KMS-11 (cell line): ENCODE data around the gene CCDC107.

ENCODE experiments used
- H2AFZ ChIP-seq: fragments of 200-600 bp; sonication (generic); 2 replicates; pipeline ENCODE4 v1.6.1; 2016; ENCODE audit warnings: antibody characterized with exemption, mixed run types, low read depth
- H3K27ac ChIP-seq: fragments of 200-600 bp; sonication (generic); 2 replicates; pipeline ENCODE4 v1.6.1; 2016; ENCODE audit warnings: mild to moderate bottlenecking, mixed run types
- H3K27me3 ChIP-seq: fragments of 200-600 bp; sonication (generic); 2 replicates; pipeline ENCODE4 v1.6.1; 2017; ENCODE audit warnings: mild to moderate bottlenecking, low read depth, mixed run types, moderate library complexity; ENCODE audit not compliant: insufficient read depth
- H3K36me3 ChIP-seq: fragments of 200-600 bp; sonication (generic); 2 replicates; pipeline ENCODE4 v1.6.1; 2017; ENCODE audit warnings: mild to moderate bottlenecking, mixed run types; ENCODE audit not compliant: insufficient read depth
- H3K4me1 ChIP-seq: fragments of 200-600 bp; sonication (generic); 2 replicates; pipeline ENCODE4 v1.6.1; 2016; ENCODE audit warnings: mild to moderate bottlenecking, low read depth, mixed run types; ENCODE audit not compliant: poor library complexity, severe bottlenecking
- H3K4me2 ChIP-seq: fragments of 200-600 bp; sonication (generic); 2 replicates; pipeline ENCODE4 v1.7.0; 2016; ENCODE audit warnings: mild to moderate bottlenecking, mixed run types
- H3K4me3 ChIP-seq: fragments of 200-600 bp; sonication (generic); IDR thresholded peaks from 2 replicates; pipeline ENCODE4 v1.6.1; 2017; ENCODE audit warnings: low read depth, low read length, mixed read lengths; ENCODE audit not compliant: insufficient read depth
- H3K79me2 ChIP-seq: fragments of 200-600 bp; sonication (generic); 2 replicates; pipeline ENCODE4 v1.6.1; 2016; ENCODE audit warnings: low read depth, mixed run types; ENCODE audit not compliant: insufficient read depth
- H3K9ac ChIP-seq: fragments of 200-600 bp; sonication (generic); 2 replicates; pipeline ENCODE4 v1.6.1; 2016; ENCODE audit warnings: mild to moderate bottlenecking, mixed run types
- H4K20me1 ChIP-seq: fragments of 200-600 bp; sonication (generic); 2 replicates; pipeline ENCODE4 v1.6.1; 2016; ENCODE audit warnings: mild to moderate bottlenecking, mixed run types; ENCODE audit not compliant: insufficient read depth
- CTCF ChIP-seq: fragments of 200-600 bp; sonication (generic); conservative IDR thresholded peaks from 2 replicates; pipeline ENCODE4 v1.6.1; 2017; ENCODE audit warnings: low read depth, mild to moderate bottlenecking, antibody characterized with exemption, low read length, moderate library complexity, mixed read lengths

CCDC107 gene

GRCh38 chr9:35710818-35711500 lies 52.9 kb downstream of the CCDC107 start:
- no peaks in the 10 kb centered on the region for H4K20me1 ChIP-seq
- no peaks in the 10 kb centered on the region for H3K27me3 ChIP-seq
- no peak overlapping the region for H3K9ac ChIP-seq
- no peak overlapping the region for H2AFZ ChIP-seq
- H3K4me3 ChIP-seq: no peak overlapping the region
- H3K4me1 ChIP-seq: peaks cover 11% of the 10 kb centered on the region
- no peak overlapping the region for H3K4me2 ChIP-seq
- TF ChIP-seq CTCF: no peak
- H3K27ac ChIP-seq: no peak overlapping the region
- H3K79me2 ChIP-seq: no peaks in the 10 kb centered on the region
- H3K36me3 ChIP-seq: no peaks in the 10 kb centered on the region
